H1 (cell line): ENCODE results near the gene TANC1. TPM values are rescaled to one million over a fixed set of nuclear protein-coding genes. Genes with fewer than 3 reads are reported as not detected.
A peak's percentile ranks its signal among the peaks of the same experiment; 100 is the strongest.

Experiments used
- CTCF ChIA-PET: fragments of 300-600 bp; sonication (Branson Sonifier 250); formaldehyde crosslinking; loops from one replicate; lab custom pipeline; 2021; ENCODE audit not compliant: partially characterized antibody; lab: Charles Lee
- POLR2A ChIA-PET: fragments of 300-600 bp; sonication (Branson Sonifier 250); formaldehyde crosslinking; loops from one replicate; lab custom pipeline; 2021; ENCODE audit warnings: inconsistent platforms; ENCODE audit not compliant: partially characterized antibody; lab: Charles Lee
- DNase-seq, 2 experiments: peaks; one replicate each; pipeline versions ENCODE4 v3.0.0 to v3.0.0-alpha.2; 2010 to 2022; ENCODE audit warnings: low spot score in 2 of 2, low read depth in 1 of 2, mixed read lengths in 1 of 2
- FAIRE-seq: peaks from 2 replicates; lab custom pipeline; 2011; peaks lifted over from hg19 to GRCh38; lab: Jason Lieb, UNC
- H2AFZ ChIP-seq: 2 replicates; pipeline ENCODE4 v1.8.1; 2012; ENCODE audit warnings: low read length, inconsistent platforms
- H2AK5ac ChIP-seq: 2 replicates; pipeline ENCODE4 v1.6.1; 2013; ENCODE audit warnings: low read depth, low read length
- H2BK120ac ChIP-seq: replicated peaks from 2 replicates; pipeline ENCODE3; 2013; ENCODE audit warnings: low read depth, low read length, inconsistent platforms
- H2BK12ac ChIP-seq: 2 replicates; pipeline ENCODE4 v1.6.1; 2013; ENCODE audit warnings: low read depth, low read length
- H2BK15ac ChIP-seq: 2 replicates; pipeline ENCODE4 v1.6.1; 2013; ENCODE audit warnings: low read length
- H2BK20ac ChIP-seq: 2 replicates; pipeline ENCODE4 v1.6.1; 2013; ENCODE audit warnings: low read length
- H2BK5ac ChIP-seq: 2 replicates; pipeline ENCODE4 v1.6.1; 2013; ENCODE audit warnings: low read depth, low read length
- H3K14ac ChIP-seq: 2 replicates; pipeline ENCODE4 v1.6.1; 2013; ENCODE audit warnings: inconsistent platforms; ENCODE audit not compliant: insufficient read length
- H3K18ac ChIP-seq: 2 replicates; pipeline ENCODE4 v1.6.1; 2013; ENCODE audit warnings: low read length; ENCODE audit errors: extremely low read depth
- H3K23ac ChIP-seq: 2 replicates; pipeline ENCODE4 v1.6.1; 2013; ENCODE audit warnings: inconsistent platforms; ENCODE audit not compliant: insufficient read length
- H3K23me2 ChIP-seq: 2 replicates; pipeline ENCODE4 v1.6.1; 2013; ENCODE audit warnings: low read depth, low read length
- H3K27ac ChIP-seq: 2 replicates; pipeline ENCODE4 v1.6.1; 2011; ENCODE audit warnings: low read depth, low read length, inconsistent platforms
- H3K27me3 ChIP-seq, 4 experiments: replicated peaks in 1 of 4; 1 replicate in 1 of 4; 2 replicates in 3 of 4; pipeline versions ENCODE4 v1.6.1 to v1.8.1; 2011 to 2013; ENCODE audit warnings: low read length in 3 of 4, mild to moderate bottlenecking in 3 of 4, inconsistent platforms in 2 of 4, mixed read lengths in 2 of 4, moderate library complexity in 1 of 4; ENCODE audit not compliant: control insufficient read depth in 3 of 4, insufficient read depth in 3 of 4; ENCODE audit errors: extremely low read depth in 1 of 4
- H3K36me3 ChIP-seq, 4 experiments: 2 replicates each; pipeline versions ENCODE4 v1.6.1 to v1.8.1; 2011 to 2013; ENCODE audit warnings: mild to moderate bottlenecking in 4 of 4, low read length in 3 of 4, moderate library complexity in 2 of 4, control low read depth in 1 of 4, inconsistent platforms in 1 of 4; ENCODE audit not compliant: insufficient read depth in 4 of 4, control insufficient read depth in 2 of 4
- H3K4ac ChIP-seq: replicated peaks from 2 replicates; pipeline ENCODE3; 2013; ENCODE audit warnings: low read length, low read depth, mixed read lengths, inconsistent platforms; ENCODE audit not compliant: insufficient read length
- H3K4me1 ChIP-seq, 4 experiments: replicated peaks in 1 of 4; 1 replicate in 1 of 4; 2 replicates in 3 of 4; pipeline versions ENCODE4 v1.6.1 to v1.8.1; 2011 to 2013; ENCODE audit warnings: low read length in 3 of 4, inconsistent platforms in 2 of 4, mixed read lengths in 1 of 4; ENCODE audit not compliant: insufficient read depth in 4 of 4, control insufficient read depth in 3 of 4
- H3K4me2 ChIP-seq, 2 experiments: 2 replicates each; pipeline versions ENCODE4 v1.6.1 to v1.8.1; 2011 to 2013; ENCODE audit warnings: low read depth in 2 of 2, low read length in 2 of 2, control low read depth in 1 of 2, inconsistent platforms in 1 of 2, mild to moderate bottlenecking in 1 of 2; ENCODE audit not compliant: insufficient read depth in 1 of 2
- H3K4me3 ChIP-seq, 4 experiments: fragments of 200-600, 300-600 bp in 1 of 4; sonication (generic), shearing (Covaris generic), sonication (Bioruptor Twin) in 1 of 4; 2 replicates each; pipeline versions ENCODE4 v1.5.1 to v1.8.1; 2011 to 2016; ENCODE audit warnings: low read length in 4 of 4, low read depth in 3 of 4, control low read depth in 2 of 4, inconsistent platforms in 2 of 4, mild to moderate bottlenecking in 2 of 4, mixed read lengths in 1 of 4, moderate library complexity in 1 of 4; ENCODE audit not compliant: insufficient read depth in 2 of 4; ENCODE audit errors: extremely low read depth in 1 of 4
- H3K56ac ChIP-seq: replicated peaks from 2 replicates; pipeline ENCODE3; 2013; ENCODE audit warnings: low read depth, mild to moderate bottlenecking, mixed read lengths, low read length, inconsistent platforms; ENCODE audit not compliant: insufficient read length
- H3K79me1 ChIP-seq: 2 replicates; pipeline ENCODE4 v1.6.1; 2013; ENCODE audit warnings: low read depth, low read length, control low read depth
- H3K79me2 ChIP-seq, 2 experiments: 2 replicates each; pipeline versions ENCODE4 v1.6.1 to v1.8.1; 2012 to 2013; ENCODE audit warnings: low read length in 2 of 2, mild to moderate bottlenecking in 2 of 2, inconsistent platforms in 1 of 2; ENCODE audit not compliant: insufficient read depth in 2 of 2, control insufficient read depth in 1 of 2
- H3K9ac ChIP-seq, 4 experiments: replicated peaks in 1 of 4; 1 replicate in 1 of 4; 2 replicates in 3 of 4; pipeline versions ENCODE4 v1.6.1 to v1.8.1; 2011 to 2013; ENCODE audit warnings: low read depth in 3 of 4, low read length in 3 of 4, control low read depth in 2 of 4, mild to moderate bottlenecking in 2 of 4, moderate library complexity in 2 of 4, inconsistent platforms in 1 of 4; ENCODE audit errors: extremely low read depth in 1 of 4
- H3K9me3 ChIP-seq, 2 experiments: 2 replicates each; pipeline versions ENCODE4 v1.6.1 to v1.8.1; 2012 to 2013; ENCODE audit warnings: mild to moderate bottlenecking in 2 of 2, moderate library complexity in 2 of 2, control low read depth in 1 of 2, inconsistent platforms in 1 of 2, low read depth in 1 of 2, low read length in 1 of 2, mixed read lengths in 1 of 2; ENCODE audit not compliant: insufficient read depth in 2 of 2
- H4K20me1 ChIP-seq, 2 experiments: replicated peaks in 1 of 2; 2 replicates each; pipeline versions ENCODE3 to v1.8.1; 2011 to 2013; ENCODE audit warnings: inconsistent platforms in 2 of 2, low read length in 2 of 2, mild to moderate bottlenecking in 1 of 2; ENCODE audit not compliant: insufficient read depth in 2 of 2, control insufficient read depth in 1 of 2
- H4K5ac ChIP-seq: 2 replicates; pipeline ENCODE4 v1.6.1; 2013; ENCODE audit warnings: low read length, low read depth, mixed read lengths, inconsistent platforms; ENCODE audit not compliant: insufficient read length
- H4K8ac ChIP-seq: 2 replicates; pipeline ENCODE4 v1.8.0; 2013; ENCODE audit warnings: mild to moderate bottlenecking, moderate library complexity, low read length, inconsistent platforms; ENCODE audit not compliant: insufficient read depth; ENCODE audit errors: extremely low read depth
- H4K91ac ChIP-seq: replicated peaks from 2 replicates; pipeline ENCODE3; 2013; ENCODE audit warnings: low read length, mixed read lengths, inconsistent platforms; ENCODE audit not compliant: insufficient read length
- BRCA1 ChIP-seq: IDR thresholded peaks from 2 replicates; pipeline ENCODE4 v1.6.1; 2012; ENCODE audit warnings: low read depth, low read length, improper control_type of control experiment
- CHD1 ChIP-seq: IDR thresholded peaks from 2 replicates; pipeline ENCODE4 v1.6.1; 2012; ENCODE audit warnings: low read depth, low read length, improper control_type of control experiment
- CHD2 ChIP-seq: IDR thresholded peaks from 2 replicates; pipeline ENCODE4 v1.6.1; 2012; ENCODE audit warnings: low read length, improper control_type of control experiment
- GABPA ChIP-seq: IDR thresholded peaks from 2 replicates; pipeline ENCODE4 v1.6.1; 2011; ENCODE audit warnings: mild to moderate bottlenecking, low read length, moderate library complexity, borderline replicate concordance; ENCODE audit not compliant: insufficient read depth
- HDAC6 ChIP-seq: IDR thresholded peaks from one replicate; pipeline ENCODE4 v1.7.1; 2012; ENCODE audit warnings: low read depth, mild to moderate bottlenecking, inconsistent platforms, low read length, moderate library complexity
- JUN ChIP-seq: IDR thresholded peaks from 2 replicates; pipeline ENCODE4 v1.6.1; 2011; ENCODE audit warnings: low read depth, mild to moderate bottlenecking, improper control_type of control experiment, low read length
- KDM1A ChIP-seq: fragments of 200-600, 300-600 bp; sonication (generic); IDR thresholded peaks from 2 replicates; pipeline ENCODE4 v1.7.1; 2016; ENCODE audit warnings: mild to moderate bottlenecking, low read length, borderline replicate concordance
- KDM4A ChIP-seq: IDR thresholded peaks from one replicate; pipeline ENCODE4 v1.7.1; 2012; ENCODE audit warnings: low read depth, mild to moderate bottlenecking, moderate library complexity, low read length, inconsistent platforms; ENCODE audit not compliant: severe bottlenecking
- NANOG ChIP-seq: IDR thresholded peaks from 2 replicates; pipeline ENCODE4 v1.6.1; 2011; ENCODE audit warnings: low read length, low read depth, mild to moderate bottlenecking, inconsistent platforms; ENCODE audit not compliant: insufficient read depth, poor library complexity, severe bottlenecking
- RXRA ChIP-seq: IDR thresholded peaks from 2 replicates; pipeline ENCODE4 v1.6.1; 2011; ENCODE audit warnings: low read depth, mild to moderate bottlenecking, low read length, moderate library complexity; ENCODE audit not compliant: insufficient read depth
- TAF1 ChIP-seq: IDR thresholded peaks from 2 replicates; pipeline ENCODE4 v1.6.1; 2011; ENCODE audit warnings: mild to moderate bottlenecking, low read depth, low read length
- WGBS, 2 experiments: shearing (Covaris generic) in 1 of 2; methylation state at CpG; one replicate each; pipeline versions ENCODE4 v1.1.6 to v1.1.7; 2013 to 2015; ENCODE audit warnings: low lambda C conversion rate in 2 of 2, mixed read lengths in 2 of 2, inconsistent platforms in 1 of 2, low coverage in 1 of 2, missing lambda C conversion rate in 1 of 2; ENCODE audit not compliant: insufficient replicate concordance in 2 of 2, insufficient coverage in 1 of 2, insufficient read length in 1 of 2; ENCODE audit errors: extremely low coverage in 1 of 2, missing lambda C conversion rate in 1 of 2; 5-methylcytosine and 5-hydroxymethylcytosine counted together
- polyA plus RNA-seq, 7 experiments: library from polyadenylated mRNA; depleted of rRNA in 3 of 7; stranded (reverse) in 5 of 7; unstranded in 2 of 7; fragments of >200 nt in 5 of 7; fragments of 200-250 nt in 2 of 7; gene quantifications; 1 replicate in 5 of 7; 2 replicates in 1 of 7; 4 replicates in 1 of 7; pipeline versions ENCODE4 v1.2.1 to v1.2.3, GENCODE V29; 2011 to 2013; ENCODE audit warnings: missing spikeins in 2 of 7, mixed read lengths in 2 of 7
- total RNA-seq: library from RNA; stranded (reverse); fragmentation: NEBNext Ultra II Directional; extraction: Animal tissue kit (Norgen Biotek cat#: 25700); gene quantifications from 2 replicates; pipeline ENCODE4 v1.2.1, GENCODE V29; 2021
- TF ChIP-seq, protein P1 (sequence below): IDR thresholded peaks from 2 replicates; pipeline ENCODE4 v1.6.1; 2012; ENCODE audit warnings: low read length, inconsistent platforms

The TANC1 gene
- total and polyA plus RNA-seq, 2 of the 8 experiments (the other 6 are each of a cell fraction or from before 2014, with no cell fraction given) = 4.1 to 7.6 TPM

- no peak overlapping the region for H3K27ac ChIP-seq
- no peaks in the 10 kb centered on the region for H3K9me3 ChIP-seq
- H3K4ac ChIP-seq = no peak overlapping the region
- TF ChIP-seq CHD2 = no peak
- TF ChIP-seq GABPA = no peak
- no peak for TF ChIP-seq TAF1
- TF ChIP-seq RXRA = no peak
- no peak for TF ChIP-seq JUN
- TF ChIP-seq CHD1 = no peak
- no peak for TF ChIP-seq NANOG
- TF ChIP-seq KDM4A = no peak
- TF ChIP-seq, protein P1, sequence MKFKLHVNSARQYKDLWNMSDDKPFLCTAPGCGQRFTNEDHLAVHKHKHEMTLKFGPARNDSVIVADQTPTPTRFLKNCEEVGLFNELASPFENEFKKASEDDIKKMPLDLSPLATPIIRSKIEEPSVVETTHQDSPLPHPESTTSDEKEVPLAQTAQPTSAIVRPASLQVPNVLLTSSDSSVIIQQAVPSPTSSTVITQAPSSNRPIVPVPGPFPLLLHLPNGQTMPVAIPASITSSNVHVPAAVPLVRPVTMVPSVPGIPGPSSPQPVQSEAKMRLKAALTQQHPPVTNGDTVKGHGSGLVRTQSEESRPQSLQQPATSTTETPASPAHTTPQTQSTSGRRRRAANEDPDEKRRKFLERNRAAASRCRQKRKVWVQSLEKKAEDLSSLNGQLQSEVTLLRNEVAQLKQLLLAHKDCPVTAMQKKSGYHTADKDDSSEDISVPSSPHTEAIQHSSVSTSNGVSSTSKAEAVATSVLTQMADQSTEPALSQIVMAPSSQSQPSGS = no peak
- TF ChIP-seq KDM1A = no peak
- TF ChIP-seq HDAC6 = no peak
- no peak for TF ChIP-seq BRCA1
Observed at GRCh38 chr2:159226059-159226461, 257.6 kb downstream of the TANC1 start.

More at GRCh38 chr2:159226059-159226461, 257.6 kb downstream of the TANC1 start:
- no peak for FAIRE-seq
- Histone ChIP-seq H2BK5ac (no peak overlapping the region), H3K23me2 (no peaks in the 10 kb centered on the region), H3K9ac (no peak overlapping the region), H3K4me1 (no peaks in the 10 kb centered on the region), H2BK12ac (no peak overlapping the region), H2AK5ac (no peak overlapping the region), H3K4me2 (no peak overlapping the region), H3K4me3 (no peak overlapping the region), H3K56ac (no peak overlapping the region), H3K14ac (no peak overlapping the region), H3K79me1 (no peaks in the 10 kb centered on the region), H4K91ac (no peak overlapping the region), H3K36me3 (peaks cover 0 to 6% (median 1%) of the 10 kb centered on the region in 4 experiments; a peak in 1 of 8 replicates), H2BK20ac (no peak overlapping the region), H3K79me2 (no peaks in the 10 kb centered on the region), H2BK15ac (no peak overlapping the region), H4K8ac (no peak overlapping the region), H4K5ac (no peak overlapping the region), H3K18ac (no peak overlapping the region), H2BK120ac (no peak overlapping the region), H4K20me1 (peaks cover 2 to 6% of the 10 kb centered on the region in 2 experiments), H3K27me3 (no peaks in the 10 kb centered on the region; a peak in 1 of 7 replicates), H3K23ac (no peak overlapping the region), H2AFZ (no peak overlapping the region)
- ChIA-PET POLR2A (no interaction called here), CTCF (interaction anchor here (0.8 to 4.2 kb wide), 3 partner anchors 11 to 29 kb away, joined by 3 to 19 read pairs (median 4); no protein-coding TSS in a partner anchor)
- peak in 1 of 2 experiments; percentile 20 for DNase-seq
- WGBS, 2 experiments = 96% methylated on average over 5 of the region's 5 CpGs; no CpG with 5 or more reads in 1 of the 2 experiments
